WTC11 (cell line): ENCODE data around the gene TUBE1.

Source experiments
- CTCF ChIP-seq: fragments of 200-600 bp; IDR thresholded peaks from 2 replicates; pipeline ENCODE4 v1.8.0; 2022; ENCODE audit warnings: antibody characterized with exemption
- ELF4 ChIP-seq: sonication (generic); formaldehyde crosslinking; IDR thresholded peaks from 2 replicates; pipeline ENCODE4 v1.8.1; 2022; ENCODE audit warnings: low read depth, mild to moderate bottlenecking, moderate library complexity, missing genetic modification reagents
- NR3C1 ChIP-seq: sonication (generic); formaldehyde crosslinking; conservative IDR thresholded peaks from 2 replicates; pipeline ENCODE4 v1.8.1; 2023; ENCODE audit warnings: low read depth, mild to moderate bottlenecking, missing genetic modification reagents

DNA sequence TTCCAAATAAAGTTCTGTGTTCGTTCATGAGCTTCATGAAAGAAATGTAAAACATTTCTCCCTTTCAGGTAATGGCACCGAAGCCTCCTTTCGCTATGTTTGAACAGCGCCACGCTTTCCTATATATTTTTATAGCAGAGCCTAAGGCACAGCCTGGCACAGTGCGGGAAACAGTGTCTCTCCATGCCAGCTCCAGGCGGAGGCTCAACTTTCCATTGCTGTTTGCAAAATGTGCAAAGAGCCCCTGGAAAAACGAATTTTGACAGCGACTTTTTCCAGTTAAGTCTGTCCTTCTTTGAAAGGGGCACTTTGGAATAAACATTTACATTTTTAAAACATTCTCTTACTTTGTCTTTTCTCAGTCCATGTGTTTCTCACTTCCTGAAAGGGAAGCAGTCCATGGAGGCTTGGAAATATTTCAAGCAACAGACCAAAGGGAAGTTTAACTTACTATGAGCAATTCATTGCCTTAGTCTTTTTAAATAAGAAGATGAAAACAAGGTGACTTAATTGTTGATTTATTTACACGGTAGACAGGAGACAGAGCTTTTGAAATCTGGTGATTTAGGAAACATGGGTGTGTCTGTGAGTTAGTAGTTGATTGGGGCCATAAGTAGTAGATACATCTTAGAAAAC, 32.6 kb downstream of the TUBE1 start:
- TF ChIP-seq ELF4 (CRISPR knock-in tag) (no peak), NR3C1 (CRISPR knock-in tag) (no peak), CTCF (no peak)
